ENCODE measurements around the gene PNPLA2.

The PNPLA2 gene

DNA sequence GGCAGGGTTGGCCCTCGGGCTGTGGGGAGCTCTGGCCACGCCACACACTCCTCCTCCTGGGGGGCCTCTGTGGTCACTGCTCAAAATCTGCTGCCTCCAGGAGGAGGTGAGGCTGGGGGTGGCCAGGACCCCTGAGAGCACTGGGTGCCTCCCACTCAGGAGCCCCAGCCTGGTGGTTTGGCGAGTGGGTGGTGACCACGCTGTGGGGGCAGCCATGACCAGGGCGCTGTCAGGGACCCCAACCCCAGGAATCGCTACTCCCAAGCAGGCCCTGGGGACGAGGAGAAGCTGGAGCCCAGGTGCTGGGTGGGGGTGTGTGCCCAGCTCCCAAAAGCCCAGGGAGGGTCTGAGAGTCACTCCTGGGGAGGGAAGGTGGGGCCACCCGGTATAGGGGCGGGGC, 54.1 kb downstream of the PNPLA2 start:
- Histone ChIP-seq H3K4me1 (ENCODE audit: low read depth, poor library complexity, severe bottlenecking) (no peaks in the 10 kb centered on the region), H3K36me3 (ENCODE audit: insufficient read depth) (no peaks in the 10 kb centered on the region), H3K79me2 (ENCODE audit: insufficient read depth, low read depth) (no peaks in the 10 kb centered on the region), H3K27me3 (ENCODE audit: insufficient read depth, low read depth) (no peaks in the 10 kb centered on the region), H3K4me3 (IDR thresholded peaks at IDR 0.05; ENCODE audit: insufficient read depth, low read depth, low read length) (no peak overlapping the region), H3K4me2 (no peak overlapping the region), H3K27ac (no peak overlapping the region), H4K20me1 (ENCODE audit: insufficient read depth) (no peaks in the 10 kb centered on the region), H3K9ac (no peak overlapping the region), H2AFZ (ENCODE audit: low read depth) (no peak overlapping the region)
- TF ChIP-seq, protein P1, sequence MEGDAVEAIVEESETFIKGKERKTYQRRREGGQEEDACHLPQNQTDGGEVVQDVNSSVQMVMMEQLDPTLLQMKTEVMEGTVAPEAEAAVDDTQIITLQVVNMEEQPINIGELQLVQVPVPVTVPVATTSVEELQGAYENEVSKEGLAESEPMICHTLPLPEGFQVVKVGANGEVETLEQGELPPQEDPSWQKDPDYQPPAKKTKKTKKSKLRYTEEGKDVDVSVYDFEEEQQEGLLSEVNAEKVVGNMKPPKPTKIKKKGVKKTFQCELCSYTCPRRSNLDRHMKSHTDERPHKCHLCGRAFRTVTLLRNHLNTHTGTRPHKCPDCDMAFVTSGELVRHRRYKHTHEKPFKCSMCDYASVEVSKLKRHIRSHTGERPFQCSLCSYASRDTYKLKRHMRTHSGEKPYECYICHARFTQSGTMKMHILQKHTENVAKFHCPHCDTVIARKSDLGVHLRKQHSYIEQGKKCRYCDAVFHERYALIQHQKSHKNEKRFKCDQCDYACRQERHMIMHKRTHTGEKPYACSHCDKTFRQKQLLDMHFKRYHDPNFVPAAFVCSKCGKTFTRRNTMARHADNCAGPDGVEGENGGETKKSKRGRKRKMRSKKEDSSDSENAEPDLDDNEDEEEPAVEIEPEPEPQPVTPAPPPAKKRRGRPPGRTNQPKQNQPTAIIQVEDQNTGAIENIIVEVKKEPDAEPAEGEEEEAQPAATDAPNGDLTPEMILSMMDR (conservative IDR thresholded peaks at IDR 0.05; ENCODE audit: low read depth, low read length), result no peak

DNA sequence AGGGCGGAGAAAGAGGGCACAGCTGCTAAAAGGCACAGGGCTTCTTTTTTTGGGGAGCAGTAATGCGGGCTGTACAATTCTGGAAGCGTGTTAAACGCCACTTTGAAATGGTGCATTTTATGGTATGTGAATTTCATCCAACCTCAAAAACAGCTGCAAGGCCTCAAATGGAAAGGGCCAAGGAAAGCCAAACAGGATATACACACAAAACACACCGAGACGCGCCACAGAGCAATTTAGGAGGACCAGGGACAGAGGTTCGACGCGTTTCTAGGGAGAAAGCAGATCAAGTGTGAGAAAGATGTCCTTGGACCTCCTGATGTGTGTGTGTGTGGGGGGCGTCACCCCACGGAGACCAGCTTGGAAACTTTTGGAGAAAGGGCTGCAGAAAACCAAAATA, 55.0 kb downstream of the PNPLA2 start:
- Histone ChIP-seq H3K4me3 (IDR thresholded peaks at IDR 0.05; ENCODE audit: insufficient read depth, low read depth, low read length) (no peak overlapping the region), H4K20me1 (ENCODE audit: insufficient read depth) (no peaks in the 10 kb centered on the region), H3K36me3 (ENCODE audit: insufficient read depth) (no peaks in the 10 kb centered on the region), H3K9ac (no peak overlapping the region), H3K27ac (no peak overlapping the region), H3K27me3 (ENCODE audit: insufficient read depth, low read depth) (no peaks in the 10 kb centered on the region), H3K79me2 (ENCODE audit: insufficient read depth, low read depth) (no peaks in the 10 kb centered on the region), H3K4me2 (no peak overlapping the region), H2AFZ (ENCODE audit: low read depth) (no peak overlapping the region), H3K4me1 (ENCODE audit: low read depth, poor library complexity, severe bottlenecking) (peaks cover 4% of the 10 kb centered on the region)
- TF ChIP-seq, protein P1 (conservative IDR thresholded peaks at IDR 0.05; ENCODE audit: low read depth, low read length), result no peak

All from KMS-11 (cell line).